ENCODE results near the gene EPAS1. TPM values are rescaled to one million over a fixed set of nuclear protein-coding genes. Genes with fewer than 3 reads are reported as not detected.

The EPAS1 gene
- total RNA-seq, 1 donor from 2014 or later = 1,738 TPM

DNA sequence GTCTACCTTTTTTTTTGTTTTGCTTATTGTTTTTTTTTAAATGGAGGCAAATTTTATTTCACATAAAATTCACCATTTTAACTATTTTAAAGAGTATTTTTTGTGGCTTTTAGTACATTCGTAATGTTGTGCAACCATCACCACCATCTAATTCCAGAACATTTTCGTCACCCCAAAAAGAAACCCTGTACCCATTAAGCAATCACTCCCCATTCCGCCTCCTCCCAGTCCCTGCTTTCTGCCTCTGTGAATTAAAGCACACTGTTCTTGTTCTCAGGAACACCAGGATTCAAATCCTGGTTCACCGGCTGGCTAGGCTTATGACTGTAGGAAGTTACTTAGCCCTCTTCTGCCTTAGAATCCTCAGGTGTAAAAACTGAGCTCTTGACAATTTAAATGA, 36.9 kb upstream of the EPAS1 start:
- no peak for TF ChIP-seq CTCF (IDR thresholded peaks at IDR 0.05)
- intact Hi-C loops (cut with DNase I) = no loop called here
- no peaks in the 10 kb centered on the region for H3K36me3 ChIP-seq
- no peak overlapping the region for H3K4me3 ChIP-seq
- H3K4me1 ChIP-seq = no peaks in the 10 kb centered on the region
- H3K9me3 ChIP-seq = no peaks in the 10 kb centered on the region
- H3K27ac ChIP-seq = no peak overlapping the region
- H3K27me3 ChIP-seq = no peaks in the 10 kb centered on the region
- no peak for DNase-seq (ENCODE audit: low spot score in 2 of 2)

- H3K9me3 ChIP-seq = no peaks in the 10 kb centered on the region
- no peaks in the 10 kb centered on the region for H3K4me1 ChIP-seq
- no peak overlapping the region for H3K27ac ChIP-seq
- DNase-seq (ENCODE audit: low spot score in 2 of 2) = no peak
- no peak overlapping the region for H3K4me3 ChIP-seq
- intact Hi-C loops (cut with DNase I) = no loop called here
- no peaks in the 10 kb centered on the region for H3K36me3 ChIP-seq
- no peaks in the 10 kb centered on the region for H3K27me3 ChIP-seq
- TF ChIP-seq CTCF (IDR thresholded peaks at IDR 0.05) = no peak
Measured at GRCh38 chr2:46262248-46262938, 34.8 kb upstream of the EPAS1 start.

- no peak for DNase-seq (ENCODE audit: low spot score in 2 of 2)
- no peak for TF ChIP-seq CTCF (IDR thresholded peaks at IDR 0.05)
Measured at GRCh38 chr2:46263347-46263746, 33.9 kb upstream of the EPAS1 start.

DNA sequence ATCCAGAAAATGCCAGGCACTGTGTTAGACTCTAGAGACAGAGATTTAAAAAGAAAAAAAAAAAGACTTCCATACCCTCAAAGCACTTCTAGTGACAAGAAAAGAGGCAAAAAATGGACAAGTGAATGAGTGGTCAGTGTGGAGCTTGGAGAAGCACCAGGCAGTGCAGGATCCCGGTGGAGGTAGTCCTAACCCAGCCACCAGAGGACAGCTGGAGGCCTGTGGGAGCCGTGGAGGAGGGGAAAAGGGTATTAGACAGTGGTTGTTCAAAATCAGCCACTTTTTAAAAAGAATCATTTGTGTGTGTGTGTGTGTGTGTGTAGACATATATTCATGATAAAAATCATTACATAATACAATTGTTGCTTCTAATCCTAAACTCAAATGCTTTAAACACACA, 32.8 kb upstream of the EPAS1 start:
- DNase-seq (ENCODE audit: low spot score in 2 of 2) = no peak
- H3K4me3 ChIP-seq = no peak overlapping the region
- no peaks in the 10 kb centered on the region for H3K36me3 ChIP-seq
- no peaks in the 10 kb centered on the region for H3K9me3 ChIP-seq
- H3K27ac ChIP-seq = no peak overlapping the region
- no peak for TF ChIP-seq CTCF (IDR thresholded peaks at IDR 0.05)
- H3K4me1 ChIP-seq = no peaks in the 10 kb centered on the region
- H3K27me3 ChIP-seq = no peaks in the 10 kb centered on the region
- intact Hi-C loops (cut with DNase I) = no loop called here

More at GRCh38 chr2:46263347-46263746, 33.9 kb upstream of the EPAS1 start:
- no peaks in the 10 kb centered on the region for H3K27me3 ChIP-seq
- no peaks in the 10 kb centered on the region for H3K4me1 ChIP-seq
- H3K9me3 ChIP-seq = no peaks in the 10 kb centered on the region
- no peak overlapping the region for H3K4me3 ChIP-seq
- no peaks in the 10 kb centered on the region for H3K36me3 ChIP-seq
- no peak overlapping the region for H3K27ac ChIP-seq
- intact Hi-C loops (cut with DNase I) = no loop called here

DNA sequence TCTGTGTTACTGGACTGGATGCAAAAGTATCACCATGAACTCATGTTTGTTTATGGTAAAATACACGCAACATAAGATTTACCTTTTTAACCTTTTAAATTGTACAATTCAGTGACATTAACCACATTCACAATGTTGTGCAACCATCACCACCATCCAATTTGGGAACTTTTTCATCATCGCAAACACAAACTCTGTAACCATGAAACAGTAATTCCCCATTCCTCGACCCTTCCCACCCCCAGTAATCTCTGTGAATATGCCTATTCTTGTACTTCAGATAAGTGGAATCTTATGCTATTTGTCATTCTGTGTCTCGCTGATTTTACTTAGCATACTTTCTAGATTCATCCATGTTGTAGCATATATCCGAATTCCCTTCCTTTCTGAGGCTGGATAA, 31.1 kb upstream of the EPAS1 start:
- intact Hi-C loops (cut with DNase I) = no loop called here
- TF ChIP-seq CTCF (IDR thresholded peaks at IDR 0.05) = no peak
- H3K27me3 ChIP-seq = no peaks in the 10 kb centered on the region
- no peaks in the 10 kb centered on the region for H3K4me1 ChIP-seq
- H3K27ac ChIP-seq = no peak overlapping the region
- no peak for DNase-seq (ENCODE audit: low spot score in 2 of 2)
- H3K4me3 ChIP-seq = no peak overlapping the region
- no peaks in the 10 kb centered on the region for H3K9me3 ChIP-seq
- H3K36me3 ChIP-seq = no peaks in the 10 kb centered on the region

DNA sequence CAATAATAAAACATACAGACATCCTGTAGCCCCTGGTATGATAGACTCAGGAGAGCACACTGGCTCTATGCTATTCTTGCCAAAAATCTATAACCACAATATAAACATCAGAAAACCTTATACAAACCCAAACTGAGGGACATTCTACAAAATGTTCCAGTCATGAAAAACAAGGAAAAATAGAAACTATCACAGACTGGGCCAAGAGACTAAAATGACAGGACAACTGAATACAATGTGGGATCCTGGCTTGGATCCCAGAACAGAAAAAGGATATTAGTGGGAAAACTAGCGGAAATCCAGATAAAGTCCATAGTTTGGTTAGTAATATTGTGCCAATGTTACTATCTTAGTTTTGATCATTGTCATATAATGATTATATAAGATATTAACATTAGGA, 29.6 kb upstream of the EPAS1 start:
- no peak for TF ChIP-seq CTCF (IDR thresholded peaks at IDR 0.05)

More for the DNA sequence above, 29.6 kb upstream of the EPAS1 start:
- Histone ChIP-seq H3K9me3 (no peaks in the 10 kb centered on the region), H3K36me3 (no peaks in the 10 kb centered on the region), H3K27me3 (no peaks in the 10 kb centered on the region), H3K4me1 (no peaks in the 10 kb centered on the region), H3K27ac (no peak overlapping the region), H3K4me3 (no peak overlapping the region)
- DNase-seq (ENCODE audit: low spot score in 2 of 2) = no peak
- intact Hi-C loops (cut with DNase I) = no loop called here
